ENCODE results near the gene MMEL1.

The MMEL1 gene

DNA sequence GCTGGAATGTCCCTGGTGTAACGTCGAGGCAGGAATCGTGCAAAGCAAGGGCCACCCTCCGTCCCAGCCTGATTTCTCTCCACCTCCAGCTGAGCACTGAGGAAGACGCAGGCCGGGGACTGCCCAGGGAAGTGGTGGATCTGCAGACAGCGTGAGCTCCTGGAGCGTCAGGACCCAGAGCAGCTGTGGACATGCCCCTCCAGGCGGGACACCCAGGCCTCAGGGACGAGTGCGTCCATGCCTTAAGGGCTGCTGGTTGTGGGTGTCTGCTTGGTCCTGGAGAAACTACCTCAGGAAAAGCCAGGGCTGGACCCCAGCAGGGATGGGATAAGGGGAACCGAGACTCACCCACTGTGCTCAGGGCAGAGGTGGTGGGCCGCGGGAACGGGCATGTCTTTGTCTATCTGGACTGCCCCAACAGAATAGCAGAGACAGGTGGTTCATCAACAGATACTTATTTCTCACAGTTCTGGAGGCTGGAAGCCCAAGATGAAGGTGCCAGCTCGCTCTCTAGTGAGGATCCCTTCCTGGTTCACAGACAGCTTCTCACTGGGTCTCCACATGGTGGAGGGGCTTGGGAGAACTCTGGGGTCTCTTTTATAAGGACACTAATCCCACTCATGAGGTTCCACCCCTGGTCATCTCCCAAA, 5.8 kb upstream of the MMEL1 start:
- H2BK12ac ChIP-seq (ENCODE audit: low read length): no peak overlapping the region
- no peak overlapping the region for H4K91ac ChIP-seq (ENCODE audit: low read depth, low read length)
- peaks cover 6% of the 10 kb centered on the region for H3K79me1 ChIP-seq (ENCODE audit: low read length)
- peaks cover 12% of the 10 kb centered on the region for H3K9me3 ChIP-seq (ENCODE audit: insufficient read depth, low read depth, low read length)
- WGBS (ENCODE audit: extremely low coverage, insufficient coverage, insufficient read length): no CpG with 5 or more reads among the region's 16 CpGs
- no peak overlapping the region for H3K14ac ChIP-seq (ENCODE audit: low read length)
- H3K4me3 ChIP-seq (ENCODE audit: low read depth, low read length): peak overlapping the region; percentile 34
- H2AFZ ChIP-seq (ENCODE audit: insufficient read depth, low read length, poor library complexity): no peak overlapping the region
- H3K4ac ChIP-seq (ENCODE audit: low read depth, low read length): no peak overlapping the region
- no peak overlapping the region for H3K18ac ChIP-seq (ENCODE audit: low read length)
- DNase-seq: no peak
- no peak overlapping the region for H3K27ac ChIP-seq (ENCODE audit: low read depth, low read length)
- no peak overlapping the region for H2AK5ac ChIP-seq (ENCODE audit: low read length)
- no peak overlapping the region for H3K4me2 ChIP-seq (ENCODE audit: low read length)
- peaks cover 7 to 13% of the 10 kb centered on the region in 2 experiments for H3K4me1 ChIP-seq (ENCODE audit: control insufficient read depth in 1 of 2, insufficient read depth in 2 of 2, low read length in 2 of 2)
- H4K8ac ChIP-seq (ENCODE audit: low read depth, low read length): no peak overlapping the region
- H3K36me3 ChIP-seq (ENCODE audit: control insufficient read depth in 1 of 2, insufficient read depth in 2 of 2, low read length in 2 of 2): peaks cover 0 to 1% of the 10 kb centered on the region in 2 experiments
- H2BK5ac ChIP-seq (ENCODE audit: low read depth, low read length, poor library complexity): no peak overlapping the region
- no peaks in the 10 kb centered on the region for H3K27me3 ChIP-seq (ENCODE audit: insufficient read depth, low read length)
- H2BK120ac ChIP-seq (ENCODE audit: insufficient read depth, low read length, poor library complexity): no peak overlapping the region
- H3K23ac ChIP-seq (ENCODE audit: low read length): no peak overlapping the region
- H3K79me2 ChIP-seq (ENCODE audit: control insufficient read depth, insufficient read depth, low read length, poor library complexity): peaks cover 8% of the 10 kb centered on the region
- H3K9ac ChIP-seq (ENCODE audit: low read length): no peak overlapping the region
- H4K12ac ChIP-seq (ENCODE audit: low read depth, low read length): no peak overlapping the region

DNA sequence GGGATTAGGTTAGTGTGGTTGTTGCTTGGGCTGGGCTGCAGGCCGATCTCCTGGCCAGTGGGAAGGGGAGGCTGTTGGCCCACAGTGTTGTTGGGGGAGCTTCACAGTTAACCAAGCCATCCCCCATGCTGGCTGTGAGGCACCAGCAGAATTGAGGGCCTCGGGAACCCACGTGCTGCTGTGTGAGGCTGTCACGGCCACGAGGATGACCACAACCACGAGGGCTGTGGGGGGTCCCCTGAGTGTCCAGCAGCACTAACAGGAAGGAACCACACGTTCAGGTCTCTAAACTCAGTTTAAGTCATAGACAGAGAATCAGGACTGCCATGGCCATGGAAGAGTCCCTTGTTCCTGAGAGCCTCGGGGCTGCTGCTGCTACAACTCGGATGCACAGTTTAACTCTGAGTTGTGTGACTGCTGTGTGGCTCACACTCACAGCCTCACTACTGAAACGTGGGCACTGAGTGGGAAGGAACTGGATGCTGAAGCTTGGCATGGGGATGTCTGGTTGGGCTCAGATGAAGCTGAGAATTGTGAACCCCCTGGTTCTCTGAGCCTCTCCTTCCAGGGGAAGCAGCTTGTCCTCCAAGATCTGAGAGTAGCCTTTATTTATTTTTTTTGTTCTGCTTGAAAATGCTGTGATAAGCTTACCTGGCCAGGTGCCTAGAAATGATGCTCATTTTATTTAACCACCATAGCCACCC, 4.8 kb upstream of the MMEL1 start:
- WGBS (ENCODE audit: extremely low coverage, insufficient coverage, insufficient read length): no CpG with 5 or more reads among the region's 10 CpGs
- Histone ChIP-seq H4K8ac (ENCODE audit: low read depth, low read length) (no peak overlapping the region), H3K79me1 (ENCODE audit: low read length) (peaks cover 2% of the 10 kb centered on the region)

GRCh38 chr1:2636733-2637132, 3.9 kb upstream of the MMEL1 start:
- Histone ChIP-seq H3K4me2 (ENCODE audit: low read length) (no peak overlapping the region), H2AK5ac (ENCODE audit: low read length) (no peak overlapping the region), H3K79me2 (ENCODE audit: control insufficient read depth, insufficient read depth, low read length, poor library complexity) (no peaks in the 10 kb centered on the region), H2BK120ac (ENCODE audit: insufficient read depth, low read length, poor library complexity) (no peak overlapping the region), H3K9me3 (ENCODE audit: insufficient read depth, low read depth, low read length) (peaks cover 12% of the 10 kb centered on the region), H3K18ac (ENCODE audit: low read length) (no peak overlapping the region), H4K12ac (ENCODE audit: low read depth, low read length) (no peak overlapping the region), H2BK12ac (ENCODE audit: low read length) (no peak overlapping the region), H4K91ac (ENCODE audit: low read depth, low read length) (no peak overlapping the region), H3K27ac (ENCODE audit: low read depth, low read length) (no peak overlapping the region), H3K9ac (ENCODE audit: low read length) (no peak overlapping the region), H3K79me1 (ENCODE audit: low read length) (no peaks in the 10 kb centered on the region), H3K27me3 (ENCODE audit: insufficient read depth, low read length) (no peaks in the 10 kb centered on the region), H3K23ac (ENCODE audit: low read length) (no peak overlapping the region), H3K36me3 (ENCODE audit: control insufficient read depth in 1 of 2, insufficient read depth in 2 of 2, low read length in 2 of 2) (peaks cover 0 to 1% of the 10 kb centered on the region in 2 experiments), H2AFZ (ENCODE audit: insufficient read depth, low read length, poor library complexity) (no peak overlapping the region), H3K4me3 (ENCODE audit: low read depth, low read length) (no peak overlapping the region), H3K4me1 (ENCODE audit: control insufficient read depth in 1 of 2, insufficient read depth in 2 of 2, low read length in 2 of 2) (peaks cover 0 to 1% of the 10 kb centered on the region in 2 experiments), H2BK5ac (ENCODE audit: low read depth, low read length, poor library complexity) (no peak overlapping the region), H4K8ac (ENCODE audit: low read depth, low read length) (no peak overlapping the region), H3K4ac (ENCODE audit: low read depth, low read length) (no peak overlapping the region), H3K14ac (ENCODE audit: low read length) (no peak overlapping the region)
- no peak for DNase-seq
- no CpG with 5 or more reads among the region's 7 CpGs for WGBS (ENCODE audit: extremely low coverage, insufficient coverage, insufficient read length)

More for the DNA sequence above, 4.8 kb upstream of the MMEL1 start:
- Histone ChIP-seq H2AFZ (ENCODE audit: insufficient read depth, low read length, poor library complexity) (no peak overlapping the region), H3K79me2 (ENCODE audit: control insufficient read depth, insufficient read depth, low read length, poor library complexity) (peaks cover 4% of the 10 kb centered on the region), H4K91ac (ENCODE audit: low read depth, low read length) (no peak overlapping the region), H3K14ac (ENCODE audit: low read length) (no peak overlapping the region), H3K9me3 (ENCODE audit: insufficient read depth, low read depth, low read length) (peaks cover 12% of the 10 kb centered on the region), H2AK5ac (ENCODE audit: low read length) (no peak overlapping the region), H3K4me3 (ENCODE audit: low read depth, low read length) (no peak overlapping the region), H3K9ac (ENCODE audit: low read length) (no peak overlapping the region), H4K12ac (ENCODE audit: low read depth, low read length) (no peak overlapping the region), H3K4me2 (ENCODE audit: low read length) (no peak overlapping the region), H3K18ac (ENCODE audit: low read length) (no peak overlapping the region), H2BK12ac (ENCODE audit: low read length) (no peak overlapping the region), H3K27ac (ENCODE audit: low read depth, low read length) (no peak overlapping the region), H3K27me3 (ENCODE audit: insufficient read depth, low read length) (no peaks in the 10 kb centered on the region), H2BK120ac (ENCODE audit: insufficient read depth, low read length, poor library complexity) (no peak overlapping the region), H3K4me1 (ENCODE audit: control insufficient read depth in 1 of 2, insufficient read depth in 2 of 2, low read length in 2 of 2) (peaks cover 7 to 10% of the 10 kb centered on the region in 2 experiments), H3K4ac (ENCODE audit: low read depth, low read length) (no peak overlapping the region), H2BK5ac (ENCODE audit: low read depth, low read length, poor library complexity) (no peak overlapping the region), H3K23ac (ENCODE audit: low read length) (no peak overlapping the region), H3K36me3 (ENCODE audit: control insufficient read depth in 1 of 2, insufficient read depth in 2 of 2, low read length in 2 of 2) (peaks cover 0 to 1% of the 10 kb centered on the region in 2 experiments)
- DNase-seq: no peak

GRCh38 chr1:2635361-2636010, 2.7 kb upstream of the MMEL1 start:
- H3K79me1 ChIP-seq (ENCODE audit: low read length): no peaks in the 10 kb centered on the region
- no peak overlapping the region for H3K18ac ChIP-seq (ENCODE audit: low read length)
- H3K27ac ChIP-seq (ENCODE audit: low read depth, low read length): no peak overlapping the region
- H3K4ac ChIP-seq (ENCODE audit: low read depth, low read length): no peak overlapping the region
- no peak overlapping the region for H3K4me3 ChIP-seq (ENCODE audit: low read depth, low read length)
- no peak overlapping the region for H4K91ac ChIP-seq (ENCODE audit: low read depth, low read length)
- no peak overlapping the region for H2BK5ac ChIP-seq (ENCODE audit: low read depth, low read length, poor library complexity)
- no peak overlapping the region for H2AFZ ChIP-seq (ENCODE audit: insufficient read depth, low read length, poor library complexity)
- H4K12ac ChIP-seq (ENCODE audit: low read depth, low read length): no peak overlapping the region
- no peak overlapping the region for H2BK12ac ChIP-seq (ENCODE audit: low read length)
- no peak overlapping the region for H3K4me2 ChIP-seq (ENCODE audit: low read length)
- no CpG with 5 or more reads among the region's 10 CpGs for WGBS (ENCODE audit: extremely low coverage, insufficient coverage, insufficient read length)
- H3K4me1 ChIP-seq (ENCODE audit: control insufficient read depth in 1 of 2, insufficient read depth in 2 of 2, low read length in 2 of 2): no peaks in the 10 kb centered on the region
- no peaks in the 10 kb centered on the region for H3K79me2 ChIP-seq (ENCODE audit: control insufficient read depth, insufficient read depth, low read length, poor library complexity)
- peak in 1 of 2 donors; percentile 15 for DNase-seq
- no peak overlapping the region for H3K23ac ChIP-seq (ENCODE audit: low read length)
- H3K27me3 ChIP-seq (ENCODE audit: insufficient read depth, low read length): no peaks in the 10 kb centered on the region
- H3K14ac ChIP-seq (ENCODE audit: low read length): no peak overlapping the region
- H3K9me3 ChIP-seq (ENCODE audit: insufficient read depth, low read depth, low read length): peaks cover 16% of the 10 kb centered on the region
- H3K36me3 ChIP-seq (ENCODE audit: control insufficient read depth in 1 of 2, insufficient read depth in 2 of 2, low read length in 2 of 2): no peaks in the 10 kb centered on the region
- no peak overlapping the region for H4K8ac ChIP-seq (ENCODE audit: low read depth, low read length)
- no peak overlapping the region for H2AK5ac ChIP-seq (ENCODE audit: low read length)
- no peak overlapping the region for H2BK120ac ChIP-seq (ENCODE audit: insufficient read depth, low read length, poor library complexity)
- no peak overlapping the region for H3K9ac ChIP-seq (ENCODE audit: low read length)
